Mesothelial cell of epicardium (in vitro differentiated cells): ENCODE results near the gene MORN2. TPM values are rescaled to one million over a fixed set of nuclear protein-coding genes. Genes with fewer than 3 reads are reported as not detected.

Experiments
- DNase-seq, 2 experiments: peaks; one replicate each; pipeline ENCODE4 v3.0.0; 2021; ENCODE audit warnings: low spot score in 2 of 2; ENCODE audit not compliant: unreplicated experiment in 2 of 2
- H3K27ac Mint-ChIP-seq: 2 replicates; pipeline ENCODE4 v1.8.0; 2021; ENCODE audit warnings: mixed read lengths
- H3K27me3 Mint-ChIP-seq: 2 replicates; pipeline ENCODE4 v1.8.0; 2021; ENCODE audit warnings: low read depth, mixed read lengths
- H3K36me3 Mint-ChIP-seq: 2 replicates; pipeline ENCODE4 v1.8.0; 2021; ENCODE audit warnings: mixed read lengths
- H3K4me1 Mint-ChIP-seq: 2 replicates; pipeline ENCODE4 v1.8.0; 2021; ENCODE audit warnings: mixed read lengths
- H3K4me3 Mint-ChIP-seq: 2 replicates; pipeline ENCODE4 v1.8.0; 2021; ENCODE audit warnings: mild to moderate bottlenecking, moderate library complexity, mixed read lengths
- H3K9me3 Mint-ChIP-seq: 2 replicates; pipeline ENCODE4 v1.8.0; 2021; ENCODE audit warnings: mixed read lengths
- total RNA-seq: library from RNA; stranded (reverse); gene quantifications from 3 replicates; pipeline ENCODE4 v1.2.1, GENCODE V29; 2021
- TF ChIP-seq, protein P1 (sequence below): fragments of 200-600 bp; sonication (generic); IDR thresholded peaks from one replicate; pipeline ENCODE4 v1.5.0; 2021; ENCODE audit warnings: antibody characterized with exemption; ENCODE audit not compliant: unreplicated experiment

Gene MORN2
- total RNA-seq, 1 donor from 2014 or later: 9.2 TPM

DNA sequence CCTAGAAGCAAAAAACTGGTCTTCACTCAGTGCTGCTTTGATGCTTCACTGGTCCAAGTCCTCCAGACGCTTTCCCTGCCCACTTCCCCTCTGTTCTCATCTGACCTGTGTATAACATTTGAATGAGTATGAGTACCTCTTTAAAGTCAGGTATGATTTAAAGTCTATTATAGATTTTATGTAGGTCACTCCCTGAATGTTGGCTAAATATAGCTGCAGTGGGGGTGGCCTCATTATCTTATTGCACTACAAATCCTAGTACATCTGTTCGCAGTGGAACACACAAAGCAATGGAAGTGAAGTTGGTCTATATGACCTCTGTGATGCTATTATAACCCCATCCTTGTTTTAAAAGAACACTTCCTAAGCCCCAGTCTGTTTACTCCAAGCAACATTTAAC lies 47.1 kb downstream of the MORN2 start:
- Mint-ChIP-seq H3K4me1 (no peaks in the 10 kb centered on the region), H3K4me3 (no peak overlapping the region), H3K27ac (no peak overlapping the region), H3K36me3 (no peaks in the 10 kb centered on the region), H3K9me3 (no peaks in the 10 kb centered on the region), H3K27me3 (no peaks in the 10 kb centered on the region)
- no peak for DNase-seq
- TF ChIP-seq, protein P1, sequence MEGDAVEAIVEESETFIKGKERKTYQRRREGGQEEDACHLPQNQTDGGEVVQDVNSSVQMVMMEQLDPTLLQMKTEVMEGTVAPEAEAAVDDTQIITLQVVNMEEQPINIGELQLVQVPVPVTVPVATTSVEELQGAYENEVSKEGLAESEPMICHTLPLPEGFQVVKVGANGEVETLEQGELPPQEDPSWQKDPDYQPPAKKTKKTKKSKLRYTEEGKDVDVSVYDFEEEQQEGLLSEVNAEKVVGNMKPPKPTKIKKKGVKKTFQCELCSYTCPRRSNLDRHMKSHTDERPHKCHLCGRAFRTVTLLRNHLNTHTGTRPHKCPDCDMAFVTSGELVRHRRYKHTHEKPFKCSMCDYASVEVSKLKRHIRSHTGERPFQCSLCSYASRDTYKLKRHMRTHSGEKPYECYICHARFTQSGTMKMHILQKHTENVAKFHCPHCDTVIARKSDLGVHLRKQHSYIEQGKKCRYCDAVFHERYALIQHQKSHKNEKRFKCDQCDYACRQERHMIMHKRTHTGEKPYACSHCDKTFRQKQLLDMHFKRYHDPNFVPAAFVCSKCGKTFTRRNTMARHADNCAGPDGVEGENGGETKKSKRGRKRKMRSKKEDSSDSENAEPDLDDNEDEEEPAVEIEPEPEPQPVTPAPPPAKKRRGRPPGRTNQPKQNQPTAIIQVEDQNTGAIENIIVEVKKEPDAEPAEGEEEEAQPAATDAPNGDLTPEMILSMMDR: no peak

DNA sequence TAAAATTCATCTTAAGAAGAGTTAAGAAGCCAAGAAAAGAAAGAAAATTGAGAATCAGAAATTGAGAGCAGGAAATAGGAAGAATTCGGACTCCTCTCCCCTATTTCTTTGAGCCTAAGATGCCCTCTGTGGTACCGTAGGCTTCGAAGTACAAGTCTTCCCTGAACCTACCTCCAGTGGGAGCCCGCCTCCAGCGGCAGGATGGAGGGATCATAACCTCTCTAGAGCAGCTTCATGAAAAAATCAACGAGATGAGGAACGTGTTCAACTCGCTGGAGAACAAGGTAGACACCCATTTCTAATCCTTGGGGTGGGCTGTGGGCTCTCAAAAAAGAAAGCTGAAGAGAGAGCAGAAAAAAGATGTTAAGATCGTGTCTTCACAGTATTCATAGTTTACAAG lies 50.2 kb downstream of the MORN2 start:
- no peaks in the 10 kb centered on the region for H3K9me3 Mint-ChIP-seq
- no peak overlapping the region for H3K27ac Mint-ChIP-seq
- no peak for DNase-seq
- no peaks in the 10 kb centered on the region for H3K27me3 Mint-ChIP-seq
- no peaks in the 10 kb centered on the region for H3K36me3 Mint-ChIP-seq
- TF ChIP-seq, protein P1: no peak
- H3K4me3 Mint-ChIP-seq: no peak overlapping the region
- peaks cover 2% of the 10 kb centered on the region for H3K4me1 Mint-ChIP-seq

DNA sequence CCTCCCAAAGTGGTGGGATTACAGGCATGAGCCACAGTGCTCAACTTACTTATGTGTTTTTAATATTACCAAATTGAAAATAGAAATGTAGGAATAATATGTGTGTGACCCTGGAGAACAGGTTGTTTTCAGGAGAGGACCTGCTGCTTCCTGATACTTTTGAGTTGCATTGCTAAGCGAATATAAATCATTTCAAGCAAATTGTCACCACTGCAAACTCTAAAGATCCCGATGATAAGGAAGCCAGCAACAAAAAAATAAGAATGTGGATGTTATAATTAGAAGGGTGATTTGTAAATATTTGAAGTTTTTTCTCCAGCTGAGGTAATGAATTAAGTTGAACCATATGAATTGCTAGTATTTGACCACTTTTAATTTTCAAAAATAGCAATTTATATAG lies 54.8 kb downstream of the MORN2 start:
- TF ChIP-seq, protein P1: no peak
- no peak for DNase-seq
- H3K9me3 Mint-ChIP-seq: no peaks in the 10 kb centered on the region
- no peak overlapping the region for H3K4me3 Mint-ChIP-seq
- no peaks in the 10 kb centered on the region for H3K27me3 Mint-ChIP-seq
- no peaks in the 10 kb centered on the region for H3K36me3 Mint-ChIP-seq
- no peak overlapping the region for H3K27ac Mint-ChIP-seq
- peaks cover 2% of the 10 kb centered on the region for H3K4me1 Mint-ChIP-seq

Other genes starting within 250 kb of the MORN2 start
- gene GALM, start 209.9 kb upstream of the MORN2 start, total RNA-seq: 17.0 to 18.2 TPM (median 17.6 TPM) in 3 replicates
- 185 to 189 TPM (median 187 TPM) in 3 replicates for gene SRSF7, start 124.6 kb upstream of the MORN2 start, total RNA-seq
- gene GEMIN6, start 97.8 kb upstream of the MORN2 start, total RNA-seq: 12.0 to 13.0 TPM (median 12.0 TPM) in 3 replicates
- 32.4 to 33.7 TPM (median 32.9 TPM) in 3 replicates for gene DHX57, start within 50 bp of the MORN2 start, total RNA-seq
- gene ARHGEF33, start 13.9 kb downstream of the MORN2 start, total RNA-seq: 0.68 to 1.1 TPM (median 0.83 TPM) in 3 replicates
- 47.6 to 54.5 TPM (median 53.0 TPM) in 3 replicates for gene SOS1, start 245.1 kb downstream of the MORN2 start, total RNA-seq